ENCODE data around the gene CRCP. TPM values are rescaled to one million over a fixed set of nuclear protein-coding genes. Genes with fewer than 3 reads are reported as not detected.

CRCP gene
- total and polyA plus RNA-seq, 2 of the 13 experiments (the other 11 are each of a cell fraction or from before 2014, with no cell fraction given): 22.7 to 31.0 TPM

DNA sequence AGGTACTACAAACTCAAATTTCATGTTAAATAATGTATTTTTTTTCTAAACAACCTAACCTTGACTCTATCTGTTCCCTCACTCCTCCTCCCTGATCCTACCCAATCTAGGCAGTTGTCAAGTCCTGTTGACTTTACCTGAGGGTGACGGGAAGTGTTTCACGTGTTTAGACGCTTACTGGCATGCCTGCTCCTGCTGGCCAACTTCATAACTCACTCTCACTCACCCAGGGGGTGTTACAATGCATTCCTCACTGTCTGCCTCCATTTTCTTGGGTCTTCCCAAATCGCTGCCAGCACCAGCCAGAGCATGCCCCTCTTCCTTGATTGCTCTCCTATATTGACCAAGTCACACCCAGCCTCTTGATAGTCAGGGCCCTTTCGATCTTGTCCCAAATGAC is 28.3 kb downstream of the CRCP start (continued):
- TF ChIP-seq, protein P1, sequence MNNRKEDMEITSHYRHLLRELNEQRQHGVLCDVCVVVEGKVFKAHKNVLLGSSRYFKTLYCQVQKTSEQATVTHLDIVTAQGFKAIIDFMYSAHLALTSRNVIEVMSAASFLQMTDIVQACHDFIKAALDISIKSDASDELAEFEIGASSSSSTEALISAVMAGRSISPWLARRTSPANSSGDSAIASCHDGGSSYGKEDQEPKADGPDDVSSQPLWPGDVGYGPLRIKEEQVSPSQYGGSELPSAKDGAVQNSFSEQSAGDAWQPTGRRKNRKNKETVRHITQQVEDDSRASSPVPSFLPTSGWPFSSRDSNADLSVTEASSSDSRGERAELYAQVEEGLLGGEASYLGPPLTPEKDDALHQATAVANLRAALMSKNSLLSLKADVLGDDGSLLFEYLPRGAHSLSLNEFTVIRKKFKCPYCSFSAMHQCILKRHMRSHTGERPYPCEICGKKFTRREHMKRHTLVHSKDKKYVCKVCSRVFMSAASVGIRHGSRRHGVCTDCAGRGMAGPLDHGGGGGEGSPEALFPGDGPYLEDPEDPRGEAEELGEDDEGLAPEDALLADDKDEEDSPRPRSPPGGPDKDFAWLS (CRISPR knock-in tag; IDR thresholded peaks at IDR 0.05; ENCODE audit: borderline replicate concordance): no peak
- no peak for TF ChIP-seq ZNF292 (CRISPR knock-in tag; IDR thresholded peaks at IDR 0.05; ENCODE audit: borderline replicate concordance, low read depth)
- TF ChIP-seq ZNF724P (CRISPR knock-in tag; IDR thresholded peaks at IDR 0.05; ENCODE audit: borderline replicate concordance): 0 out of 2 replicates have a peak, but pooled peaks have one; percentile 51
- TF ChIP-seq KLF6 (CRISPR knock-in tag; IDR thresholded peaks at IDR 0.05): peak; percentile 98
- peak; percentile 39; the same call in 1 of the 2 replicates for TF ChIP-seq CREM (IDR thresholded peaks at IDR 0.05)
- no peak for TF ChIP-seq CREM (CRISPR knock-in tag; IDR thresholded peaks at IDR 0.05)
- no peak for TF ChIP-seq RAD51 (IDR thresholded peaks at IDR 0.05; ENCODE audit: borderline replicate concordance)
- TF ChIP-seq ATM (IDR thresholded peaks at IDR 0.05; ENCODE audit: borderline replicate concordance): no peak
- no peak for TF ChIP-seq SP1 (IDR thresholded peaks at IDR 0.05)
- peak; percentile 35; the same call in 1 of the 2 replicates for TF ChIP-seq SP1 (CRISPR knock-in tag; IDR thresholded peaks at IDR 0.05)
- TF ChIP-seq, protein P2, sequence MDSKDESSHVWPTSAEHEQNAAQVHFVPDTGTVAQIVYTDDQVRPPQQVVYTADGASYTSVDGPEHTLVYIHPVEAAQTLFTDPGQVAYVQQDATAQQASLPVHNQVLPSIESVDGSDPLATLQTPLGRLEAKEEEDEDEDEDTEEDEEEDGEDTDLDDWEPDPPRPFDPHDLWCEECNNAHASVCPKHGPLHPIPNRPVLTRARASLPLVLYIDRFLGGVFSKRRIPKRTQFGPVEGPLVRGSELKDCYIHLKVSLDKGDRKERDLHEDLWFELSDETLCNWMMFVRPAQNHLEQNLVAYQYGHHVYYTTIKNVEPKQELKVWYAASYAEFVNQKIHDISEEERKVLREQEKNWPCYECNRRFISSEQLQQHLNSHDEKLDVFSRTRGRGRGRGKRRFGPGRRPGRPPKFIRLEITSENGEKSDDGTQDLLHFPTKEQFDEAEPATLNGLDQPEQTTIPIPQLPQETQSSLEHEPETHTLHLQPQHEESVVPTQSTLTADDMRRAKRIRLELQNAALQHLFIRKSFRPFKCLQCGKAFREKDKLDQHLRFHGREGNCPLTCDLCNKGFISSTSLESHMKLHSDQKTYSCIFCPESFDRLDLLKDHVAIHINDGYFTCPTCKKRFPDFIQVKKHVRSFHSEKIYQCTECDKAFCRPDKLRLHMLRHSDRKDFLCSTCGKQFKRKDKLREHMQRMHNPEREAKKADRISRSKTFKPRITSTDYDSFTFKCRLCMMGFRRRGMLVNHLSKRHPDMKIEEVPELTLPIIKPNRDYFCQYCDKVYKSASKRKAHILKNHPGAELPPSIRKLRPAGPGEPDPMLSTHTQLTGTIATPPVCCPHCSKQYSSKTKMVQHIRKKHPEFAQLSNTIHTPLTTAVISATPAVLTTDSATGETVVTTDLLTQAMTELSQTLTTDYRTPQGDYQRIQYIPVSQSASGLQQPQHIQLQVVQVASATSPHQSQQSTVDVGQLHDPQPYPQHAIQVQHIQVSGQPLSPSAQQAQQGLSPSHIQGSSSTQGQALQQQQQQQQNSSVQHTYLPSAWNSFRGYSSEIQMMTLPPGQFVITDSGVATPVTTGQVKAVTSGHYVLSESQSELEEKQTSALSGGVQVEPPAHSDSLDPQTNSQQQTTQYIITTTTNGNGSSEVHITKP (CRISPR knock-in tag; IDR thresholded peaks at IDR 0.05; ENCODE audit: low read depth): peak; percentile 66; the same call in 1 of the 2 replicates
- peak; percentile 15; the same call in 1 of the 2 replicates for TF ChIP-seq MXD4 (CRISPR knock-in tag; IDR thresholded peaks at IDR 0.05)
- TF ChIP-seq ARNTL (CRISPR knock-in tag; IDR thresholded peaks at IDR 0.05): peak; percentile 51; the same call in 1 of the 2 replicates
- TF ChIP-seq, protein P3, sequence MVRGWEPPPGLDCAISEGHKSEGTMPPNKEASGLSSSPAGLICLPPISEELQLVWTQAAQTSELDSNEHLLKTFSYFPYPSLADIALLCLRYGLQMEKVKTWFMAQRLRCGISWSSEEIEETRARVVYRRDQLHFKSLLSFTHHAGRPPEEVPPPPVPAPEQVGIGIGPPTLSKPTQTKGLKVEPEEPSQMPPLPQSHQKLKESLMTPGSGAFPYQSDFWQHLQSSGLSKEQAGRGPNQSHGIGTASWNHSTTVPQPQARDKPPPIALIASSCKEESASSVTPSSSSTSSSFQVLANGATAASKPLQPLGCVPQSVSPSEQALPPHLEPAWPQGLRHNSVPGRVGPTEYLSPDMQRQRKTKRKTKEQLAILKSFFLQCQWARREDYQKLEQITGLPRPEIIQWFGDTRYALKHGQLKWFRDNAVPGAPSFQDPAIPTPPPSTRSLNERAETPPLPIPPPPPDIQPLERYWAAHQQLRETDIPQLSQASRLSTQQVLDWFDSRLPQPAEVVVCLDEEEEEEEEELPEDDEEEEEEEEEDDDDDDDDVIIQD (CRISPR knock-in tag; IDR thresholded peaks at IDR 0.05; ENCODE audit: low read depth): peak; percentile 74; the same call in 1 of the 2 replicates
- TF ChIP-seq ZNF879 (CRISPR knock-in tag; IDR thresholded peaks at IDR 0.05): no peak
- 0 out of 2 replicates have a peak, but pooled peaks have one; percentile 37 for TF ChIP-seq YEATS2 (CRISPR knock-in tag; IDR thresholded peaks at IDR 0.05; ENCODE audit: borderline replicate concordance)
- TF ChIP-seq, protein P4, sequence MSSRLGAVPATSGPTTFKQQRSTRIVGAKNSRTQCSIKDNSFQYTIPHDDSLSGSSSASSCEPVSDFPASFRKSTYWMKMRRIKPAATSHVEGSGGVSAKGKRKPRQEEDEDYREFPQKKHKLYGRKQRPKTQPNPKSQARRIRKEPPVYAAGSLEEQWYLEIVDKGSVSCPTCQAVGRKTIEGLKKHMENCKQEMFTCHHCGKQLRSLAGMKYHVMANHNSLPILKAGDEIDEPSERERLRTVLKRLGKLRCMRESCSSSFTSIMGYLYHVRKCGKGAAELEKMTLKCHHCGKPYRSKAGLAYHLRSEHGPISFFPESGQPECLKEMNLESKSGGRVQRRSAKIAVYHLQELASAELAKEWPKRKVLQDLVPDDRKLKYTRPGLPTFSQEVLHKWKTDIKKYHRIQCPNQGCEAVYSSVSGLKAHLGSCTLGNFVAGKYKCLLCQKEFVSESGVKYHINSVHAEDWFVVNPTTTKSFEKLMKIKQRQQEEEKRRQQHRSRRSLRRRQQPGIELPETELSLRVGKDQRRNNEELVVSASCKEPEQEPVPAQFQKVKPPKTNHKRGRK (CRISPR knock-in tag; IDR thresholded peaks at IDR 0.05): no peak
- no peak; the same call in 1 of the 2 replicates for TF ChIP-seq KLF9 (CRISPR knock-in tag; IDR thresholded peaks at IDR 0.05; ENCODE audit: low read depth)
- TF ChIP-seq, protein P5, sequence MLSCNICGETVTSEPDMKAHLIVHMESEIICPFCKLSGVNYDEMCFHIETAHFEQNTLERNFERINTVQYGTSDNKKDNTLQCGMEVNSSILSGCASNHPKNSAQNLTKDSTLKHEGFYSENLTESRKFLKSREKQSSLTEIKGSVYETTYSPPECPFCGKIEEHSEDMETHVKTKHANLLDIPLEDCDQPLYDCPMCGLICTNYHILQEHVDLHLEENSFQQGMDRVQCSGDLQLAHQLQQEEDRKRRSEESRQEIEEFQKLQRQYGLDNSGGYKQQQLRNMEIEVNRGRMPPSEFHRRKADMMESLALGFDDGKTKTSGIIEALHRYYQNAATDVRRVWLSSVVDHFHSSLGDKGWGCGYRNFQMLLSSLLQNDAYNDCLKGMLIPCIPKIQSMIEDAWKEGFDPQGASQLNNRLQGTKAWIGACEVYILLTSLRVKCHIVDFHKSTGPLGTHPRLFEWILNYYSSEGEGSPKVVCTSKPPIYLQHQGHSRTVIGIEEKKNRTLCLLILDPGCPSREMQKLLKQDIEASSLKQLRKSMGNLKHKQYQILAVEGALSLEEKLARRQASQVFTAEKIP (CRISPR knock-in tag; IDR thresholded peaks at IDR 0.05; ENCODE audit: borderline replicate concordance): no peak

Data from HepG2 (cell line).